NCI-H128 (cell line): ENCODE measurements around the gene UNK.
"Not testable (repeated sequence)": the region's sequence is repeated elsewhere in the genome, so short reads cannot be mapped to it uniquely, and the experiment has no call there.

Source experiments
- DNase-seq: peaks from one replicate; lab custom pipeline; 2025; ENCODE audit not compliant: unreplicated experiment; lab: John Stamatoyannopoulos, UW

Gene UNK

GRCh38 chr17:75847614-75848522 is 63.3 kb downstream of the UNK start:
- no peak for DNase-seq

DNA sequence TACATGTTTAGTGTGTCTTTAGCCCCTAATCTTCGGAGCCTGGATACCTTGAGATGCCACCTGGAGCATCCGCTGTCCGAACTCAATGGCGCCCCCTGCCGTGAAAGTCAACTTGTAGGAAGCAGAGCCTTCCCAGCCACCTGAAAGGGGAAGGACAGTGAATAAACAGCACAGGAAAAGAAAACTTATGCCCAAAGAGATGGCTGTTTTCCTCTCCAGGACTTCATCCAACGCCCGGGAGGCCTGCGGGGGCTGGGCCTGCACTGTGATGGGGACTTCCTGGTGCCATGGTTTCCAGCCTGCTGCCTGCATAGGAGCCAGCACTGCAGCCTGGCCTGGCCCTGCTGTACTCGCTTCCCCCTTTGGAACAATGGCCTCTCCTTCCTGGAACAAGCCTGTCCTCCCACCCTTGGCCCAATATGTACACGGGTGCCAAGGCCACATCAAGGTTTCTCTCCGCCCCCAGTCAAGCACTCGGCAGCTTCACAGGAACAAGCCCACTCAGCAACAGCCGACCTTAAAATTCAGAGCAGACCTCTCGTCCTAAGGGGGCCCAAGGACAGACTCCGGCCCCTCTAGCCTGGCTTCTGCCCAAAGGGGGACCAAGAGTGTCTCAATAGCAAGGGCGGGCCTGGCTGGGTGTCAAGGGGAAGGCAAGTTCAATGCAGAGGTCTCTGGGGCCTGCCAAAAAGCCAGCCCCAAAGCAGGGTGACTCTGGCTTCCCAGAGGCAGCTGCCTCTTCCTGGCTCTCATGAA is 64.1 kb downstream of the UNK start:
- no peak for DNase-seq

DNA sequence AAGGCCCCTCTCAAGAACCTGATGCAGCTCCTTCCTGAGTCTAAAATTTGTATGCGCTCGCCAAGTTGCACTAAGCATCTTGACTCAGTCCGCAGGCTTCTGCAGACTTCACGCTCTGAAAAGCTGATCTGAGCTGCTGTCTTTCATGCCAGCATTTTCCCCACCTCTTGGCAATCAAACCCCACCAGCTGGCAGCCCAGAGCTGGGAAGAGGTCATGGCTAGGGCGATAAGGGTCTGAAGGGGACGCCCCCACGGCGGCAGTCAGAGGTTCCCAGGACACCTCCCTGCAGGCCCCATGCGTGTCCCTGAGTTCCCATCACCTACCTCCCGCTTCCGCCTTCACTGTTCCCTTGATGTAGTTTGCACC is 64.7 kb downstream of the UNK start:
- DNase-seq = no peak

DNA sequence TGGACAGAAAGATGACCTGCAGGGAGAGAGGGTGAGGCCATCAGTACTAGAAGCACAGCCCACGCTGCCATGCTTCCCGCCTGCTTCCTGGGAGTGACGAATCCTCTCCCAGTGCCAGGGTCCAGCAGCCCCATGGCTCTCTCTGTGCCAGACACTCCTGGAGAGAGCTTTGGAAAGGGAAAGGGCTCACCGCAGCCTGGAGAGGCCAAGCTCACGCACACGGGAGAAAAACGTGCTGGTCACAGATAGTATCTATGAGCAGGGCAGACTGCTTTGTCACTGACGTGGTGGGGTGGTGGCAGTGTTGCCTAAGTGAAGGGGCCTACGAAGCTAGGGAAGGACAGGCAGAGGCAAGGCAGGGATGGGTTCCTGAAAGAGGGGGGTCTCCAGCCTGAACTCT is 65.1 kb downstream of the UNK start:
- DNase-seq = no peak

- DNase-seq = no peak
Observed at GRCh38 chr17:75850928-75851692, 66.5 kb downstream of the UNK start.

GRCh38 chr17:75851693-75851991 is 67.0 kb downstream of the UNK start:
- DNase-seq = not testable (repeated sequence)

- DNase-seq = no peak
Observed at GRCh38 chr17:75853433-75853832, 68.8 kb downstream of the UNK start.

DNA sequence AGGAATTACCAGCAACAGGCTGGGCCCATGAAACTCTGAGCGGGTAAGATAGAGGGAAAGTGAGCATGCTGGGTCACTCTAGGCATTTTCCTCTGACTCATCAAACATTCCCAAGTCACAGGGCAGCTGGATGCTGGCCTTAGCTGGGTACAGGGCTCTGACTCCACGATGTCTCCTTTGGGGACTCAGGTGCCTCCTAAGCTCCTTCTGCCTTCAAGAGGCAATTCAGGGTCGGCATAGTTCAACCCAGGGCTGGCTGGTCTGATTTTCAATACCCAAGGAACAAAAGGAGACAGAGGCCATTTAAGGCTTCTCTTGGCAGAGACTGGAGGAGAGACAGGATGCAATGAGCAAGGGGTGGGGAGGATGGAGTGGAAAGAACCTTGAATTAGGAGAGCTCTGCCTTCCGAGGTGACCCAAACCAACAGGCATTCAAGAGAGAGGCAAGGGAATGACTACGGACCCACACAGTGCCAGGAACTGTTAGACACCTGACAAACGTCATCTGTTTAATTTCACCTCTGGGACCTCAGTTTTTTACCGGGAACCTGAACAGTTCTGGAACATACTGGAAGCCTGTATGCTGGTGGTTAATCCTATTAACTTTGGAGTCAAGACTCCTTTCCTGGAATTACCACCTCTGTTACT is 69.6 kb downstream of the UNK start:
- no peak for DNase-seq

DNA sequence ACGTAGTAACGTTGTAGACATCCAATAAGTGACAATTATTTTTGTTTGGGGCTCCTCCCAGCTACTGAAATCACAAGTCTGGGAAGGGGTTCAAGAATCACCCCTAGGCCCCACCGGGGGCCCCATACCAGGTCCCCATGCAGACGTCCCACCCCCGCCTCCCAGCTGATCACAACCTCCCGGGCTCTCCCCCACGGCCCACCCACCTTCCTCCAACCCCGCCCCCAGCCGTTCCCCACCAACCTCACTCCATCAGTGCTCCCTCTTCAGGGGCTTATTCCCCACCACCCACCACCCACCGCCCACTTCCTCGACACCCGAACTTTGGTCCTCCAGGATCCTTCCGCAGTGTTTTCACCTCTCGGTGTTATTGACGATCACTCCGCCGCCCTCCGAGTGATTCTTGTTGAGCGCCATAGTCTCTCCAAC is 70.3 kb downstream of the UNK start:
- DNase-seq = no peak

DNA sequence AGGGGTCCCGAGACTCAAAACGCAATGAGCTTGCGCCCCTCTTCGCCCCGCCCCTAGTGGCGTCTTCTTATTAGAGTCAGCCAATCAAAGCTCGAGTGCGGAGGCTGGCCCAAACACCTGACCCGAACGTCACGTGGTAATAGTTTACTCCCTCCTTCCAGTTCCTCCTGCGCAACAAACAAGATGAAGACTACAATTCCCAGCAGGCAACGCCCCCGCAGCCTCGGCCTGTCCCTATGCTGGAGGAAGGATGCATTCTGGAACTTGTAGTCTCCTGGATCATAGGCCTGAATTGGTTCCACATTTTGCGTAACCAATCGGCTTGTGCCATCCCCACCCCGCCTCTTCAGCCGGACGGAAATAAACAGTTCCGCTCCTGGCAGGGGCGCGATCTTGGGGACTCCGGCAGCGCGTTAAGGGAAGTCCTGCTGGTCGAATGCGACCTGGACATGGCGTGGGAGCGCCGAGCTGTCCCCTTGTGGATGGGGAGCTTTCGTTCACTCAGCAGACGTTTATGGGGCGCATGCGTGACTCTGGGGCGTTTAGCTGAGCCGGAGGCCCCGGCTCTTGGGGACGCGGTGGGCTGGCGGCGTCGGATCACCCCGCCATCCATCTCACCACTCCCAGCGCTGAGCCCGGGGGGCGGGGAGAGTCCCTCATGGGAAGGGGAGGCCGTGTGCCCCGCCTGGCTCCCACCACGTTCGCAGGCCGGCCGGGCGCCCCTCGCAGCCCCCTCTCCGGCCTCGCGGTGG is 70.9 kb downstream of the UNK start, which contains the start of gene WBP2:
TSS of gene WBP2 (minus strand) at position 26 of the 752 bp plus-strand sequence. CDS start 38 bp downstream, outside the sequence.
- peak; percentile 97 for DNase-seq

DNA sequence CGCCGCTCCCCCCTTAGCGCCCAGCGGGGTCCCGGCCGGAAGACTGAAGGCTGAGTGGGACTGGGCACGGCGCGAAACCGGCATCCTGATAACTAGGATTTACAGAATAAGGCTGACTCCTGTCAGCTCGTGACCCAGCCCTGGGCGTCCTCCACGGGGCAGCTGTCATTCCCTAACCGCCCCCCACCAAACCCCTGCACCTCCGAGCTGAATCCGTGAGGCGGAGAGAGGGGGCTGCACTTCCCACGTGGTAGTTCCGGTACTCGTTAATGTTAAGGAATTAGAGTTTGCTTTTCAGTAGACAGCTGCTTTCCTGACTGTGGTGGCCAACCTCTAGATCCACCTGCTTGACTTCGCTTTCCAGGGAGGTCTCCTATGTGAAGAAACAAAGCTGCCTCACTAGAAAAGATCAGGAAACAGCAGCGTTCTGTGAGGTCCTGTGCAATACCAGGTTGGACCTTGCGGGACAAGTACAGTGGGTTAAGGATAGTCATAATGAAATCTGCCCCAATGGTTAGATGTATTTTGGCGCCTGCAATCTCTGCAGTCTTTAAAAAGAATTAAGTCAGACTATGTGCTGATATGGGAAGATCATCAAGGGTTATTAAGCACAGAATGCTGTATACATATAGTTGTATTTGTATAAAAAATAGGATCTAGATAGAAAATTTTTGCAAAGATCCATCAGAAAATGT is 71.6 kb downstream of the UNK start:
- DNase-seq = no peak

DNA sequence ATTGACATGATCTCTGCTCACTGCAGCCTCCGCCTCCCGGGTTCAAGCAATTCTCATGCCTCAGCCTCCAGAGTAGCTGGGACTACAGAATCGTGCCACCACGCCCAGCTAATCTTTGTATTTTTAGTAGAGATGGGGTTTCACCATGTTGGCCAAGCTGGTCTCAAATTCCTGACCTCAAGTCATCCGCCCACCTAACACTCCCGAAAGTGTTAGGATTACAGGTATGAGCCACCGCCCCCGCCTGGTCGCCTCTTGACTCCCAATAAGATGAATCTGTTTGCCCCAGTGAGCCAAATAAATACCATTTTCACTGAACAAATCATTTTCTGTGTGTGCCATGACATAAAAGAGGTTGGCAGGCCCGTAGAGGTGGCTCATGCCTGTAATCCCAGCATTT is 74.8 kb downstream of the UNK start:
- not testable (repeated sequence) for DNase-seq

GRCh38 chr17:75861927-75862317 is 77.3 kb downstream of the UNK start:
- DNase-seq = no peak

- DNase-seq = no peak
Observed at GRCh38 chr17:75864448-75864871, 79.9 kb downstream of the UNK start.

GRCh38 chr17:75864887-75865286 is 80.3 kb downstream of the UNK start:
- DNase-seq = not testable (repeated sequence)

- DNase-seq = not testable (repeated sequence)
Observed at GRCh38 chr17:75865404-75866188, 81.0 kb downstream of the UNK start.

GRCh38 chr17:75868730-75869281 is 84.2 kb downstream of the UNK start:
- DNase-seq = not testable (repeated sequence)

GRCh38 chr17:75869282-75870141 is 84.9 kb downstream of the UNK start:
- DNase-seq = no peak
